Epidermal melanocyte (primary cell): ENCODE results near the gene ARL15.

Experiments
- DNase-seq: peaks from one replicate; pipeline ENCODE4 v3.0.0; 2011; ENCODE audit warnings: low spot score; ENCODE audit not compliant: insufficient read length

ARL15 gene

DNA sequence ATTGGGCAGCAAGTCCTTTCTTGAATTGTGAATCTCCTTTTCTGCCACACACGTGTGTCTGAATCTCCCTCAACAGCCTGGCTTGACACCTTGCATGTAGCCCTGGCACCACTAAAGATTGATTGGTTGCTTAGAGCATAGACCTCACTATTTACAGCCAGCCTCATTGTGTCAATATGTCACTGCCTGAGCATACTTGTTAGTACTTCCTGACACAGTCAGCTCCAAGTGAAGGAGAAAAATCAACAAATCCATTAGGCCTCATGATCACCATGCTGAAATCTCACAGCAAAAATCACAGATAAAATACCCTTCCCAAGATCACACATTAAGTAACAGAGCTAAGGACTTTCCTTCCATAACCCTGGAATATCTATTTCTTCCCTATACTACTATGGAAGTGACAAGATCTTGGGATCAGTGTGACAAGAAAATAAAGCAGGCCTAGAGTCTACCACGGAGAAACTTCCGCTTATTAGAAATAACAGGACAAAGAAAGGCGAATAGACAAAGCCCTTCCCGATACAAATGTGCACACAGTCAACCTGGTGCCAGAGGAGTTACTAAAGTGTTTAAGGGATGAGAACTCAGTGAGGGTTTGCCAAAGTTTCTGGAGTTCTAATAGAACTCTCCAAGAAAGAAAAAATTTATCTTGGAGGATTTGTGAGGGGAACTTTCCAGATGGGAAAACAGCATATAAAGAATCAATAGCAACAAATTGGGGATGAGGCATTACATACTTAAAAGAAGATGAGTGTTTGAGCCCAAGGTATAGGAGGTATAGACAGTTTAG is 5.6 kb upstream of the ARL15 start:
- DNase-seq: no peak

DNA sequence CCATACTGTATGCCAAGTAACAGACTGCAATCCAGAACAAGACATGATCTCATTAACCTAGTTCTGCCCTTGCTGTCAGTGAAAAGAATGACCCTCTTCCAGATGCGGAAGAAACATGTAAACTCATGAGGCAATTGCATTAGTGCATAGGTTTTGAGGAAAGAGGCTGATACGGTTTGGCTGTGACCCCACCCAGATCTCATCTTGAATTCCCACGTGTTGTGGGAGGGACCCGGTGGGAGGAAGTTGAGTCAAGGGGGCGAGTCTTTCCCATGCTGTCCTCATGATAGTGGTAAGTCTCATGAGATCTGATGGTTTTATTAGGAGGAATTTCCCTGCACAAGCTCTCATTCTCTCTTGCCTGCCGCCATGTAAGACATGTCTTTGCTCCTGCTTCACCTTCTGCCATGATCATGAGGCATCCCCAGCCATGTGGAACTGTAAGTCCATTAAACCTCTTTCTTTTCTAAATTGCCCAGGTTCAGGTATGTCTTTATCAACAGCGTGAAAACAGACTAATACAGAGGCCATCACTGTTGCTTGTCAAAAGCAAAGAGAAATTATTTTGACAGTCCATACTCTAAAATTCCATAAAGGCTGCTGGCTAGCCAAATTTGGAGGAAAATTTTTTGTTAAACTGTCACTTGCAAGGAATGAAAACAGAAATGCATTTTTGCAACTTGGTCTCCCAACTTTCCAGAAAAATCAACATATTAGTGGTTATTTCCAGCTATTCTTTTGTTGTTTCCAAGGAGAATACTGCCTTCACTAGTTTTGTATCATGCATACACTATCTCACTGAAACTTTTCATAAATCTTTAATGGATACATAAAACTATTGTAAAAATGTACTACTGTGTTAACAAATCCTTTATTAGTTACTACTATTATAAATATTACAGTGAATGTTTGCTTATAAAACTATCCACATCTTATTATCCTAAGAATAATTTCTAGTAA is 3.2 kb upstream of the ARL15 start:
- no peak for DNase-seq

DNA sequence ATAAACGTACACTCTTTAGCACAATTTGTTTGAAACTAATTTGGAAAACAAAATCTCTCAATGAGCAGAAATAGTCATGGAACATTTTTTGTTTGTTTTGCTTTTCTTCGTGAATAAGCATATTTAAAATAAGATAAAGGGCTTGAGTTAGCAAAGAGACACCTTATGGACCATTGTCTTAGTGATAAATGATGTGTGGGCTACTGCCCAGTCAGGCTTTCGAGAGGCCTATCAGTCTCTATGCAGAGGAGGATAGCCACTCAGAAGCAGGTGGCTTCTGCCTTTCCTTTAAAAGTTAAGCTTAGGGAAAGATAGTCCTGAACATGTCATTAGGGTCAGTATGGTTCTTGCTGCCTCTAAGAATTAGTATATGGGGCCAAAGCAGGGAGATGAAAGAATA is 2.1 kb upstream of the ARL15 start:
- DNase-seq: no peak

DNA sequence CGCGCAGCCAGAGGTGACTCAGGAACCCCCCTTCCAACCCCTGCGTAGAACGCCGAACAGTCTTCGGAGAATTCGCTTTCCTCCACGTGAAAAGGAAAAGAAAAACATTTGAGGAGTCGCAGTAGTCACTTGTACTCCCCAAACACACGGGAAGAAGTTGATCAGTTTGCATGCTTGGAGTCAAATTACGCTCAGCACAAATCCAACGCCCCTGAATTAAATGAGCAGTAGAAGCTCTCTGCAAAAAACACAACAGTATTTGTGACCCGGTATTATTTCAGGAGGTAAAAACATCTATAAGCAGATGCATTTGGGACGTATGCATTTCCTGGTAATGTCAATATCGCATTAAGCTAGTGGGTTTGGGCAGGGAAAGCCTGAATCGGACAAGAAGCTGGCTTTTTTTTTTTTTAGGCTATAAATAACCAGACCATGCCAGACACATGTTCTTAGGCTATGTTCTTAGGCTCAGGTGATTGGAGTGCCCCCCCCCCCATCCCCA is 854 bp upstream of the ARL15 start:
- no peak for DNase-seq

DNA sequence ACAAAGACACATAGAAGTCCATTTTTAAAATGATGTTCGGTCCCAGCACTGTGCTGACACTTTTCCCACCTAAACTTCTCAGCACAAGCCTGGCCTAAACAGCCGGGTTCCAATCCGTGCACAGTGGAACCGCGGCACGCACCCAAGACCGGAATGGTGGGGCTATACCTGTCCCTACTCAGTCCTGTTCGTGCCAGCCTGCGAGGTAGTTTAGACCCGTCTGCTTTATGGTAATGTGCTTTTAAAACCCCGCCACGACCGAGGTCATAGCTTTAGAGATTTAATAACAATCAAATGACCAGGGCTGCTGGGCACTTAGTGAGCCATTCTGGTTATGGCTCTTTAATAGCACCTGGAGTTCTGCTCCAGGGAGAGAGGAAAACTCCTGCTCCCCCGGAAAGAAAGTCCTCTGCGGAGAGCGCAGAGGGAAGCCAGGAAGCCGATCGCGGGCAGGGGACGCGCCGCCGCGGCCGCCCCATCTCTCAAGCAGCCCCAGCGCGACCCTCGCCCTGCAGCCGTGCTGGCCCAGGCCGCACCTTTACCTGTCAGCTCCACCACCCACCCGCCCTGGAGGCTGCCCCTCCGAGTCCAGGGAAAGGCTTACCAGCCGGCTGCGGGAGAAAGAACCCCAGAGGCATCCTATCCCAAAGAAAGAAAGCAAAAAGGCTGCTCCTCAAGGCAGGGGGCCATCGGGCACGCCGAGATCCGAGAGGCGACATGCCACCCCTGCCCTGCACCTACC is 511 bp downstream of the ARL15 start:
- DNase-seq: no peak

DNA sequence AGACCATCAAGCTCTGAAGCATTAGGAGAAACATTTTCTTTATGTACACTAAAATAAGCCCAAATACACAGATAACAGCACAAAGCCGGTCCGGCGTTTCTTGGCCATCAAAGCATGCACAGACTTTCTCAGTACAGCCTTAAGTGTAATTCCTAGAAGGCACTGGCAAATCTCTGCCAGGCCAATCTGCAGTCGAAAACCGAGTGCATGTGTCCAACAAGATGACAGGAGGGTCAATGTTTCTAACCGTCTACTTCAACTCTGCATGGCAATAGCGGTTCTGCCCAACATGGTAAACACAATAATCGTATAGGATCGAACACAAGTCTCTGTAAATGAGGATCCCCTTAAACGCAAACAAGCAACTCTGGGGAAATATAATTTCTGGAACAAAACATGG is 1.1 kb downstream of the ARL15 start:
- no peak for DNase-seq

DNA sequence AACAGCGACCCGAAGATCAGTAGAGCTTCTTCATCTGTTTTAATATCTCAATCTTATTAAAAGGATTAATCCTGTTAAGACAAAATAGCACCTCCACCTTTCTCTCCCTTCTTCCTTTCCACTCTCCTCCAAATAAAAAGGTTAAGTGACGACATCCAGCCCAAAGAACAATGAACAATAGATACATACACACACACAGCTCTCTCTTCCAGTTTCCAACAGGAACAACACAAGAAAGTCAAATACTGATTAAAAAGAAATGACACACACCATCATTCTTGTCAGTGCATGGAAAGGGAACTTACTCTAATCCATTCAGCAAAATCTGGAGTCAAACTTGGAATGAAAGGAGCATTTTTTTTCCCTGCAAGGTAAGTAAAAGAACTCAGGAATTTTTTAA is 2.8 kb downstream of the ARL15 start:
- no peak for DNase-seq

DNA sequence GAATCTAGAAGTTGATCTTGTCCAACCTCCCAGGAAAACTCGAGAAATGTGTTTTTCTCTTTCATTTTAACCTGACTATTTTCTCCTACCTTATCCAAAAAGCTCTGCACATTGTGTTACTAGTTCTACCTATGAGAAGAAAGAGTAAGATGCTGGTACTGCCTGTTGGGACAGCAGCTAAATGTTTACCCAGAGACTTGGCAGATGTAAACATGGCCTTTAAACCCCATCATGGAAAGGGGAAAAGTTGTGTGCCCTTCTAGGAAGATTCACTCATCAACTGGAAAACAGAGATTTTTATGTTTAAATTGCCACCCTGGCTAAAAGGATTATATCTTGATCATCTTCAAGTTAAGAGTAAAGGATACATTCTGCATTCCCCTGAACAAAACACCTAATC is 3.5 kb downstream of the ARL15 start:
- no peak for DNase-seq

DNA sequence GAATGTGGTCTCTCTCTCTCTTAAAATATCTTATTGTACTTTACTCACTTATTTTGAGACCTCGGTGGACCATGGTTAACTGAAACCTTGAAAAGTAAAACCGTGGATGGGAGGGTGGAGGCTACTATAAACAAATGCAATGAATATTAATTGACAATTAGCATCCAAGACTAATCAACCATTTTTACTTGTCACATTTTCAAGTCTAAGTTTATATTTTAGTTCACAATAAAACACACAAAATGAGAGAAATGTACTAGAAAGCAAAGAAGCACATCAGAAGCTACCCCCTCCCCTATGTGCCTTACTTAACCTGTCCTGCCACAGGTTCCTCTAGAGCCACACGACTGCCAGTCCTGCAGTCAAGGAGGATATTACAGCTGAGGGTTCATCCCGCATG is 4.6 kb downstream of the ARL15 start:
- DNase-seq: no peak

DNA sequence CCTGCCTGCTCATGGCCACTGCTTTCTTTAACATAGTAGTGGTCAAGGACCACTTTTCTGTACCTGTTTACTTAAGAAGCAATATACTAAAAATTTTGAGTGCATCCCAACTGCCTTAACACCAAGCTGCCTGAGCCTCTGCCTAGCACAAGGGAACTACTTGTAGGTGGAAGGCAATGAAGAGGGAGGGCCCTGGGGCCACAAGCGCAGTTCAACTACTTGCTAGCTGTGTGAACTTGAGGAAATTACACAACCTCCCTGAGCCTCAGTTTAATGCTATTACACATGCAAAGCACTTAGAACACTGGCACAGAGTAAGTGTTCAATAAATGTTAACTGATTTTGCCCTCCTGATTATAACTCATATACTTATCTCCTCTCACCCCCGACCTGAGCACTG is 6.3 kb downstream of the ARL15 start:
- DNase-seq: no peak

DNA sequence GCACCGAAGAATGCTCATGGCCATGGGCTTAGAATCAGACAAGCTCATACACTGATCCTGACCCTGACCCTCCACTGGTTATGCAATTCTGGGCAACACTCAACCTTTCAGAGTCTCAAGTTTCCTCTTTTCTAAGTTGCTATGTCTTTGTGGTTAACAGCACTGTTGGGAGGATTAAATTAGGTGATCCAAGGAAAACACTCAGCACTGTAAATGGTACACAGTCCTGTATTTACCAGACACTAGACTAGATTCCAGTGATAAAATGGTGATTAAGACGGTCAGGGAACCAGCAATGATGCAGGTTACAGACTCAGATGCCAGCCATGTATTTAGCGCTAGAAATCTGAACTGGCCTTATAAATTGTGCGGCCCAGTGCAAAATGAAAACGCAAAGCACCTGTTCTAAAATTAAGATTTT is 8.1 kb downstream of the ARL15 start:
- no peak for DNase-seq

DNA sequence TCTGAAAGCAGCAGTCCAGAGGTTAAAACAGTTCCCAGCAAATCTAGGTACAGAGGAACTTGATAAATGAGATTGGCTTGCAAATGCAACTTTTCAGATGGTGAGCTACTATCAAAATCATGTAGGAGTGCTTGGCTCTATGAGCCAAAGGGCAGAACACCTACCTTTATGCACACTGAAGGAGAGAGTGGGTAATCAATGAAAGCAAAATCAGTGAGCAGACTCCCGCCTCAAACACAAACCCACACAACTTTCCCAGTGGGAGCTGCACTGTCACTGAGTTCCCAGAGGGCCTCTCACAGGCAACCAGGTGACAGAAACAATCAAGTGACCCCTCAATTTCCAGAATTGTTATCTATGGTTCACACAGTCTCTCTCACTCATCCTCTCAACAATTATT is 8.5 kb downstream of the ARL15 start:
- no peak for DNase-seq

DNA sequence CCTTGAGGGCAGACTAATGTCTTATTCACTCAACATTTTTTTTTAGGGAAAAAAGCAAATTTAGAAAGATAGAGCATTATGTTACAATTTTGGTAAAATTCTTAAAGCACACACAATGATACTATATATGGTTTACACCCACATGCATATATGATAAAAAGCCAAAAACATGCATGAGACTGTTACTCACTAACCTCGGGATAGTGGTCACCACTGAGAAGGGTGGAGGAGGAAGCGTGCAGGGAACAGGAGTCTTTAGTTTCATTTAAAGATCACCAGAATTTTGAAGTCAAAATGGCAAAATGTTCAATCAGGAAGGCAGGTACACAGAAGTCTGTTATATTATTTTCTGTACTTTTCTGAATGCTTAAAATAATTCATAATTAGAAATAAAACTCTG is 9.2 kb downstream of the ARL15 start:
- DNase-seq: no peak

DNA sequence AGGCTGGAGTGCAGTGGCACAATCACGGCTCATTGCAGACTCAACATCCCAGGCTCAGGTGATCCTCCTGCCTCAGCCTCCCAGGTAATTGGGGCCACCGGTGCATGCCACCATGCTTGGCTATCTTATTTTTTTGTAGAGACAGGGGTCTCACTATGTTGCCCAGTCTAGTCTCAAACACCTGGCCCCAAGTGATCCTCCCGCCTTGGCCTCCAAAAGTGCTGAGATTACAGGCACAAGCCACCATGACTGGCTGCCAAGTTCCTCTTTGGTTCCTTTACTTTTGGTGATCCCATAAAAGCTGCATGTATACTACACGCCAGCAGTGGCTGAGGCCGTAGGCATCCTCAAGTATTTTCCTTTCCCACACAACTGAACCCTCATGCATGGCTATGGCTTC is 11.4 kb downstream of the ARL15 start:
- no peak for DNase-seq

DNA sequence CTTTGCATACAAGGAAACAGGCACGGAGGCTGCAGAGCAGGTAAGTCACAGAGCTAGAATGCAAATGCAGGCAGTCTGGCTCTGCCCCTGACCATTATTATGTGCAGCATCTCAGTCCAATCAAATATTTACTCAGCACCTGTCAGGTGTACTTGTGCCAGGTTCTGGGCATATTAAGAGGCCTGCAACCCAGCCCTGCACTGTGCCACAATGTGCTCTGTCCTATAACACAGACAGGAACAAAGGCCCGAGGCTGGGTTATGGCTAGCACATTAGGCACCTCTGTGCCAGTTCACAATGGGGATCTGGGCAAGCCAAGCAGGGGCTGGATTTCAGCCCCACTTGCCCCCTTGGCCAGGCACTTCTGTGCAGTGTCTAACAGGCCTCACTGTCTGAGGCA is 14.0 kb downstream of the ARL15 start:
- no peak for DNase-seq

DNA sequence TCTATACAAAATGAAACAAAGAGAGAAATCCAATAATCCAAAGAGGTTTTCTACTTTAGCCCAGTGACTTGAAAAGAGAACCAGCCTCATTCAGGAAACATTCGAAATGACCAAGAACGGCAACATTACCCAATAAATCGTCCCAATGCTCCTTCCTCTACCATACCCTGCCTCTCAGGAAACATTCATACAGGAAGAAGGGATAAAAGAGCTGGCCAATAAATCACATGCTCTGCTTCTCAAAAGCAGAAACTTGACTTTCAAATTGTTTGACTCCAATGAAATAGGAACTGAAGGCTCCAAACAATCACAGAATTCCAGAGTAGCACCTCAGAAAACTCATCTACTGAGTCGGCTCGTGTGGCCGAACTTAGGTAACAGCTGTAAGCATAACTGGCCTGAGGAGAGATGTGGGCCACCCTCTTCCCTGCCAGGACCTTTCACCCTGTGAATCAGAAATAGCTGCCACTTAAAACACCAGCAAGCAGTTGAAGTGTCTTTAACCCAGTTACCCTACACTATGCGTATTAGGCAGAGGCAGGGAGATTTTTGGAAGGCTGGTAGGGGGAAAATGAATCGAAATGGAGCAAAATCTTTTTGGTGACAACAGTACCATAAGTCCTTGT is 14.6 kb downstream of the ARL15 start:
- DNase-seq: no peak

DNA sequence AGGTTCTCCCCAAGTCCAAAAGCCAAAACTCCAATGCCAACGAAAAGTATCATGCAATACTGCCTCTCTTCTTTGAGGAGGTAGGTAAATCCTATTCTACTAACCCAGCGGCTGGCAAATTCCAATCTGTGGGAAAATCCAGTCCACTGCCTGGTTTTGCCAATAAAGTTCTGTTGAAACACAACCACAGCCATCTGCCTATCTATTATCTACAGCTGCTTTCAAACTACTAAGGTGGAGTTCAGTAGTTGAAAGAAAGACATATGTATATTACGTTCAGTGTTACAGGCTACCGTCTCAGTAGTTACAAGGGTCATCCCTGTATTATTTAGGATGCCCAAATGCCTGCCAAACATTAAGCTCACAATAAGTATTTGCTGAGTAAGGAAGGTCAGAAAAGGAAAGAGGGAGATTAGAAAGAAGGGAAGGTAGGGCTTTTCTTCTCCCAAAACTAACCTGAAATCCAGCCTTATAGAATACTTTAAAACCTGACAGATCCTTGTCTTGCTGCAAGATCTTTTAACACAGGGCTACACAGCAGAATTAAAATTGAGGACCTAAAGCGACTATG is 16.2 kb downstream of the ARL15 start:
- DNase-seq: no peak

DNA sequence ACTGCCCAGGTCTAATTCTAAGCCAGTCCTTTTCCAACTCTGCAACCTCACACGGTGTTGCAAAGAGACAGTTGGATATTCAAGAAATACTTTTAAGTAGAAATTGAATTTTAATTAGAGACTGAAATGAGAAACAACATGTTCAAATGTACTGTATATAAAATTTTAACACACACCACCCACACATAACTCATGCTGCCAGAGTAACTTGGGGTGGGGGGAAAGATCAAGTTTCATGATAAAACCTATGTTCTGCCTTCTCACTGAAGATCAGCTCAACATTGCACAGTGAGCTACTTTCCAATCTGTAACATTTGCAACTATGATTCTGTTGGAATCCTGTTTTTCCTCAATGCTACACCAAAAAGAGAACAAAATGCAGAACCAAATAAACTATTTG is 17.5 kb downstream of the ARL15 start:
- DNase-seq: no peak

DNA sequence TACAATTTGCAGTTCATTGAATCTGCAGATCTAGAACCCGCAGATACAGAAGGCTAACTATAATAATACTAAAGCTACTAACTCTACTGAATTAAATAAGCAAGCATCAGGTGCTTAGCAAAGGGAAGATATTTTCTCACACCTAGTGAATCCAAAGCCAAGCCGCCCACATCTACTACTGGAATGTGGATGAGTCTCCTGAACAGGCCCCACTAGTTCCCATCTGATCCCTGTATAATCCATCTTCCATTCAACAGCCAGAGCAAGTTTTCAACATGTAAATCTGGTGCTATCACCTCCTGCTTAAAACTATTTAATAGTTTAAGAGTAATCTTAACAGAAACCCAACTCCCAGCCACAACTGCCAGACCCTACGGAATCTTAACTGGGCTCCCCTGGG is 18.9 kb downstream of the ARL15 start:
- DNase-seq: no peak

DNA sequence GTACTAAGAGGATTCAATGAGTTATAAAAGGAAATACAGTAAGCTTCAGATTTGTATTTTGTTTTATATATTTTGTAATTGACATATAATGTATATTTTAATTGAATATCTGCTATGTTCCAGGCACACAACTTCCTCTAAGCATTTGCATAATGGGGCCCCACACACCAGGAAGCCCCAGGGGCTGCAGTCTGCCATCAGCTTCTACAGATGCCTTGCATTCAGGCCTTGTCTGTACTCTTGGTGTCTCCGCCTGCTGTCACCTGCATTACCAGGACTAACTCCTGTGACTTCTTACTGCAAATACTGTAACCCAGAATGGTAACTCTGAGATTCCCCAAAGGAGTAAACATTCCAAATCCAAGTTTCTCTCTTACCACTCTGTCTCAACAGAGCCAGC is 20.6 kb downstream of the ARL15 start:
- DNase-seq: no peak
